ENCODE data around the gene PLBD2. TPM values are rescaled to one million over a fixed set of nuclear protein-coding genes. Genes with fewer than 3 reads are reported as not detected.

The PLBD2 gene
- total RNA-seq, 1 donor from 2014 or later, result 14.1 TPM

Other genes starting within 250 kb of the PLBD2 start
- gene RASAL1, start 222.8 kb upstream of the PLBD2 start, total RNA-seq, result 53.1 TPM
- gene CFAP73, start 208.9 kb upstream of the PLBD2 start, total RNA-seq, result 0.20 TPM
- gene DDX54, start 173.1 kb upstream of the PLBD2 start, total RNA-seq, result 46.6 TPM
- 11.0 TPM for gene RITA1, start 172.9 kb upstream of the PLBD2 start, total RNA-seq
- gene TPCN1, start 137.1 kb upstream of the PLBD2 start, total RNA-seq, result 35.2 TPM
- 16.8 TPM for gene SLC8B1, start 23.5 kb upstream of the PLBD2 start, total RNA-seq
- 0.20 TPM for gene SDS, start 45.3 kb downstream of the PLBD2 start, total RNA-seq
- gene SDSL, start 63.8 kb downstream of the PLBD2 start, total RNA-seq, result 2.3 TPM
- not detected for gene LHX5, start 113.3 kb downstream of the PLBD2 start, total RNA-seq